ENCODE measurements around the gene GAD1. TPM values are rescaled to one million over a fixed set of nuclear protein-coding genes. Genes with fewer than 3 reads are reported as not detected.

The GAD1 gene
- total and polyA plus RNA-seq, 2 of the 8 experiments (the other 6 are each of a cell fraction or from before 2014, with no cell fraction given), result 0.65 to 1.0 TPM

- Histone ChIP-seq H3K4me3 (ENCODE audit: extremely low read depth in 1 of 4, insufficient read depth in 2 of 4, low read depth in 3 of 4, low read length in 4 of 4) (no peak overlapping the region), H3K36me3 (ENCODE audit: control insufficient read depth in 2 of 4, insufficient read depth in 4 of 4, low read length in 3 of 4) (no peaks in the 10 kb centered on the region), H2AFZ (ENCODE audit: low read length) (no peak overlapping the region), H4K5ac (ENCODE audit: insufficient read length, low read depth, low read length) (no peak overlapping the region), H3K27me3 (replicated peaks in 1 of 4; ENCODE audit: control insufficient read depth in 3 of 4, extremely low read depth in 1 of 4, insufficient read depth in 3 of 4, low read length in 3 of 4) (no peaks in the 10 kb centered on the region), H4K91ac (replicated peaks; ENCODE audit: insufficient read length, low read length) (no peak overlapping the region), H2BK15ac (ENCODE audit: low read length) (no peak overlapping the region), H3K23me2 (ENCODE audit: low read depth, low read length) (no peaks in the 10 kb centered on the region; the same call in 1 of the 2 replicates), H2AK5ac (ENCODE audit: low read depth, low read length) (no peak overlapping the region), H3K27ac (ENCODE audit: low read depth, low read length) (no peak overlapping the region), H2BK12ac (ENCODE audit: low read depth, low read length) (no peak overlapping the region), H3K9ac (replicated peaks in 1 of 4; ENCODE audit: extremely low read depth in 1 of 4, low read depth in 3 of 4, low read length in 3 of 4) (no peak overlapping the region), H3K23ac (ENCODE audit: insufficient read length) (no peak overlapping the region), H4K20me1 (replicated peaks in 1 of 2; ENCODE audit: control insufficient read depth in 1 of 2, insufficient read depth in 2 of 2, low read length in 2 of 2) (no peaks in the 10 kb centered on the region), H3K14ac (ENCODE audit: insufficient read length) (no peak overlapping the region), H3K79me1 (ENCODE audit: low read depth, low read length) (no peaks in the 10 kb centered on the region), H3K9me3 (ENCODE audit: insufficient read depth in 2 of 2, low read depth in 1 of 2, low read length in 1 of 2) (no peaks in the 10 kb centered on the region), H4K8ac (ENCODE audit: extremely low read depth, insufficient read depth, low read length) (no peak overlapping the region), H2BK5ac (ENCODE audit: low read depth, low read length) (no peak overlapping the region), H3K4me1 (replicated peaks in 1 of 4; ENCODE audit: control insufficient read depth in 3 of 4, insufficient read depth in 4 of 4, low read length in 3 of 4) (no peaks in the 10 kb centered on the region), H3K79me2 (ENCODE audit: control insufficient read depth in 1 of 2, insufficient read depth in 2 of 2, low read length in 2 of 2) (no peaks in the 10 kb centered on the region), H3K18ac (ENCODE audit: extremely low read depth, low read length) (no peak overlapping the region), H2BK20ac (ENCODE audit: low read length) (no peak overlapping the region), H3K4me2 (ENCODE audit: insufficient read depth in 1 of 2, low read depth in 2 of 2, low read length in 2 of 2) (no peak overlapping the region), H3K56ac (replicated peaks; ENCODE audit: insufficient read length, low read depth, low read length) (no peak overlapping the region), H2BK120ac (replicated peaks; ENCODE audit: low read depth, low read length) (no peak overlapping the region), H3K4ac (replicated peaks; ENCODE audit: insufficient read length, low read depth, low read length) (no peak overlapping the region)
- ChIA-PET CTCF (ENCODE audit: partially characterized antibody) (interaction anchor here (0.9 to 5.8 kb wide), 5 partner anchors 8 to 645 kb away, joined by 3 to 54 read pairs (median 8); no protein-coding TSS in a partner anchor), POLR2A (ENCODE audit: partially characterized antibody) (interaction anchor here (0.5 to 0.6 kb wide), 2 partner anchors 39 to 588 kb away, joined by 3 to 4 read pairs; no protein-coding TSS in a partner anchor)
- DNase-seq (ENCODE audit: low read depth in 1 of 2, low spot score in 2 of 2) (no peak), FAIRE-seq (no peak)
- 91% methylated on average over 3 of the region's 3 CpGs; no CpG with 5 or more reads in 1 of the 2 experiments for WGBS, 2 experiments (ENCODE audit: extremely low coverage in 1 of 2, insufficient coverage in 1 of 2, insufficient read length in 1 of 2, insufficient replicate concordance in 2 of 2, low coverage in 1 of 2, low lambda C conversion rate in 2 of 2, missing lambda C conversion rate in 1 of 2)
- TF ChIP-seq TCF12 (IDR thresholded peaks at IDR 0.05; ENCODE audit: low read depth, low read length) (no peak), CHD2 (IDR thresholded peaks at IDR 0.05; ENCODE audit: low read length) (no peak), SP2 (IDR thresholded peaks at IDR 0.05; ENCODE audit: low read length) (no peak), SAP30 (IDR thresholded peaks at IDR 0.05; ENCODE audit: insufficient read depth, insufficient replicate concordance, low read length) (no peak), HDAC6 (IDR thresholded peaks at IDR 0.05; ENCODE audit: low read depth, low read length) (no peak), CREB1 (IDR thresholded peaks at IDR 0.05) (no peak), EP300 (IDR thresholded peaks at IDR 0.05; ENCODE audit: borderline replicate concordance in 1 of 2, low read depth in 2 of 2, low read length in 2 of 2) (no peak), CEBPB (IDR thresholded peaks at IDR 0.05; ENCODE audit: low read depth, low read length) (no peak), POU5F1 (IDR thresholded peaks at IDR 0.05; ENCODE audit: low read depth, low read length) (no peak), KDM4A (IDR thresholded peaks at IDR 0.05; ENCODE audit: low read depth, low read length, severe bottlenecking) (no peak), ATF3 (IDR thresholded peaks at IDR 0.05; ENCODE audit: insufficient read depth, low read depth, low read length) (no peak), BRCA1 (IDR thresholded peaks at IDR 0.05; ENCODE audit: low read depth, low read length) (no peak), MAFK (IDR thresholded peaks at IDR 0.05; ENCODE audit: low read depth, low read length) (no peak)
- TF ChIP-seq, protein P1, sequence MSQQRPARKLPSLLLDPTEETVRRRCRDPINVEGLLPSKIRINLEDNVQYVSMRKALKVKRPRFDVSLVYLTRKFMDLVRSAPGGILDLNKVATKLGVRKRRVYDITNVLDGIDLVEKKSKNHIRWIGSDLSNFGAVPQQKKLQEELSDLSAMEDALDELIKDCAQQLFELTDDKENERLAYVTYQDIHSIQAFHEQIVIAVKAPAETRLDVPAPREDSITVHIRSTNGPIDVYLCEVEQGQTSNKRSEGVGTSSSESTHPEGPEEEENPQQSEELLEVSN (IDR thresholded peaks at IDR 0.05), result no peak
Measured at GRCh38 chr2:170881840-170882239, 65.2 kb downstream of the GAD1 start.
